Measurements from ENCODE around the gene PTPN1. TPM values are rescaled to one million over a fixed set of nuclear protein-coding genes. Genes with fewer than 3 reads are reported as not detected.

Gene PTPN1
- total RNA-seq, 3 donors from 2014 or later (not counting 1 experiment from before 2014, with no cell fraction given) = 52.9 to 64.5 (median 58.3) TPM

- Histone ChIP-seq H3K4me1 (ENCODE audit: control insufficient read depth, insufficient read depth, low read length) (peaks cover 5% of the 10 kb centered on the region), H3K9me3 (ENCODE audit: control insufficient read depth, insufficient read depth, low read length) (no peaks in the 10 kb centered on the region), H3K27me3 (ENCODE audit: control insufficient read depth, insufficient read depth, low read length) (no peaks in the 10 kb centered on the region), H3K4me3 (ENCODE audit: low read length) (no peak overlapping the region), H3K36me3 (ENCODE audit: control insufficient read depth, insufficient read depth, low read length) (peaks cover 52% of the 10 kb centered on the region), H3K27ac (ENCODE audit: low read length) (no peak overlapping the region)
- intact Hi-C loops (cut with micrococcal nuclease) = loop anchor here (5.0 kb wide), 1 partner anchor 62 kb away; the partner anchor contains the start of gene PTPN1
- TF ChIP-seq, protein P1, sequence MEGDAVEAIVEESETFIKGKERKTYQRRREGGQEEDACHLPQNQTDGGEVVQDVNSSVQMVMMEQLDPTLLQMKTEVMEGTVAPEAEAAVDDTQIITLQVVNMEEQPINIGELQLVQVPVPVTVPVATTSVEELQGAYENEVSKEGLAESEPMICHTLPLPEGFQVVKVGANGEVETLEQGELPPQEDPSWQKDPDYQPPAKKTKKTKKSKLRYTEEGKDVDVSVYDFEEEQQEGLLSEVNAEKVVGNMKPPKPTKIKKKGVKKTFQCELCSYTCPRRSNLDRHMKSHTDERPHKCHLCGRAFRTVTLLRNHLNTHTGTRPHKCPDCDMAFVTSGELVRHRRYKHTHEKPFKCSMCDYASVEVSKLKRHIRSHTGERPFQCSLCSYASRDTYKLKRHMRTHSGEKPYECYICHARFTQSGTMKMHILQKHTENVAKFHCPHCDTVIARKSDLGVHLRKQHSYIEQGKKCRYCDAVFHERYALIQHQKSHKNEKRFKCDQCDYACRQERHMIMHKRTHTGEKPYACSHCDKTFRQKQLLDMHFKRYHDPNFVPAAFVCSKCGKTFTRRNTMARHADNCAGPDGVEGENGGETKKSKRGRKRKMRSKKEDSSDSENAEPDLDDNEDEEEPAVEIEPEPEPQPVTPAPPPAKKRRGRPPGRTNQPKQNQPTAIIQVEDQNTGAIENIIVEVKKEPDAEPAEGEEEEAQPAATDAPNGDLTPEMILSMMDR (IDR thresholded peaks at IDR 0.05) = no peak
- 93% methylated on average over 4 of the region's 5 CpGs for WGBS (ENCODE audit: insufficient coverage)
- Mint-ChIP-seq H3K36me3 (no peaks in the 10 kb centered on the region), H3K27me3 (ENCODE audit: low read depth in 2 of 2) (no peaks in the 10 kb centered on the region), H3K27ac (peak overlapping the region; percentile 16 to 21), H3K4me1 (peaks cover 23 to 49% of the 10 kb centered on the region in 2 donors), H3K9me3 (no peaks in the 10 kb centered on the region), H3K4me3 (no peak overlapping the region)
- DNase-seq (no peak), ATAC-seq (no peak)
Measured at GRCh38 chr20:50574586-50574985, 64.4 kb downstream of the PTPN1 start.

DNA sequence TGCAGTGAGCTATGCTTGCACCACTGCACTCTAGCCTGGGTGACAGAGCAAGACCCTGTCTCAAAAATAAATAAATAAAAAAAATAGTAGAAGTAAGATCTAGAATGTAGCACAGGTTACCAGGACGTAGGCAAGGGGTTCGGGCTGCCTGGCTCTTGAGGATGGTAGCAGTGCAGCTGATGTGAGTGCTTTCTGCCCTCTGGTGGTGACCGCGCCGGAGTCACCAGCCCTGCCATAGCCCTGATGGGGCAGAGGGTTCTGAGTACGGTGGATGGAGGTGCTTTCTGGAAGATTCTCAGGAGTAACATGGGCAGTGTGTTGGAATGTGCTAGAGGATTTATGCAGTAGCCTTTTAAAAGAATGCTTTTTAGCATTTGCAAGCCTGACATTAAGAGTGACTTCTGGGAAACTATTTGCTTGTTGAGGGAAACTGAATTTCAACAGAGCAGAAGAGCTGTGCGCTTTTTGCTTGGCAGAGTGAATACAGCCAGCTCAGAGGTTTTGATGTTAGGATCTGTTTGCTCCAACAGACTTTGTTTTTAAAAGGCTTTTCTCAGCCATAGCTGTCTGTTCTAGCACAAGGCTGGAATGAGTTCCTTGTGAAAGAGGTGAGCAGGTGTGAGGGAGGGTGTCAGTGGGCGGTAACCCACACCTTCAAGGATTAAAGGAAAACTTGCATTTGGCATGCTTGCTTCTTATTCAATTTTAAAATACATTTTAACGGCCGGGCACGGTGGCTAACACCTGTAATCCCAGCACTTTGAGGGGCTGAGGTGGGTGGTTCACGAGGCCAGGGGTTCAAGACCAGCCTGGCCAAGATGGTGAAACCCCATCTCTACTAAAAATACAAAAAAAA, 65.9 kb downstream of the PTPN1 start:
- no peak overlapping the region for H3K27ac ChIP-seq (ENCODE audit: low read length)
- Mint-ChIP-seq H3K36me3 (peaks cover 7% of the 10 kb centered on the region), H3K9me3 (no peaks in the 10 kb centered on the region), H3K4me3 (no peak overlapping the region), H3K4me1 (peaks cover 13 to 37% of the 10 kb centered on the region in 2 donors), H3K27ac (peak overlapping the region in 1 of 2 donors; percentile 70), H3K27me3 (ENCODE audit: low read depth in 2 of 2) (no peaks in the 10 kb centered on the region)
- H3K4me1 ChIP-seq (ENCODE audit: control insufficient read depth, insufficient read depth, low read length) = no peaks in the 10 kb centered on the region
- H3K36me3 ChIP-seq (ENCODE audit: control insufficient read depth, insufficient read depth, low read length) = peaks cover 67% of the 10 kb centered on the region
- intact Hi-C loops (cut with micrococcal nuclease) = loop anchor here (1.0 kb wide), 2 partner anchors 98 to 390 kb away; no protein-coding TSS in a partner anchor
- no peaks in the 10 kb centered on the region for H3K27me3 ChIP-seq (ENCODE audit: control insufficient read depth, insufficient read depth, low read length)
- ATAC-seq (peak; percentile 74 to 92 (median 86)), DNase-seq (peak; percentile 40 to 77)
- TF ChIP-seq, protein P1 (IDR thresholded peaks at IDR 0.05) = peak; percentile 57
- 69% methylated on average over 10 of the region's 12 CpGs for WGBS (ENCODE audit: insufficient coverage)
- H3K4me3 ChIP-seq (ENCODE audit: low read length) = no peak overlapping the region
- no peaks in the 10 kb centered on the region for H3K9me3 ChIP-seq (ENCODE audit: control insufficient read depth, insufficient read depth, low read length)

GRCh38 chr20:50577175-50578018, 67.2 kb downstream of the PTPN1 start:
- Histone ChIP-seq H3K36me3 (ENCODE audit: control insufficient read depth, insufficient read depth, low read length) (peaks cover 73% of the 10 kb centered on the region), H3K4me1 (ENCODE audit: control insufficient read depth, insufficient read depth, low read length) (no peaks in the 10 kb centered on the region), H3K4me3 (ENCODE audit: low read length) (no peak overlapping the region), H3K27ac (ENCODE audit: low read length) (no peak overlapping the region), H3K27me3 (ENCODE audit: control insufficient read depth, insufficient read depth, low read length) (no peaks in the 10 kb centered on the region), H3K9me3 (ENCODE audit: control insufficient read depth, insufficient read depth, low read length) (no peaks in the 10 kb centered on the region)
- 90% methylated on average over 17 of the region's 17 CpGs for WGBS (ENCODE audit: insufficient coverage)
- DNase-seq = no peak
- intact Hi-C loops (cut with micrococcal nuclease) = no loop called here
- H3K4me1 Mint-ChIP-seq = peaks cover 4 to 27% of the 10 kb centered on the region in 2 donors
- H3K9me3 Mint-ChIP-seq = no peaks in the 10 kb centered on the region
- H3K27ac Mint-ChIP-seq = no peak overlapping the region
- TF ChIP-seq, protein P1 (IDR thresholded peaks at IDR 0.05) = no peak
- no peak overlapping the region for H3K4me3 Mint-ChIP-seq
- peaks cover 7% of the 10 kb centered on the region for H3K36me3 Mint-ChIP-seq
- ATAC-seq = no peak
- H3K27me3 Mint-ChIP-seq (ENCODE audit: low read depth in 2 of 2) = no peaks in the 10 kb centered on the region

Measured in natural killer cell (primary cell).